ENCODE data around the gene JOSD1. TPM values are rescaled to one million over a fixed set of nuclear protein-coding genes. Genes with fewer than 3 reads are reported as not detected.

Gene JOSD1
- total and polyA plus RNA-seq, 2 donors (not counting 1 experiment from before 2014, with no cell fraction given): 40.5 to 59.1 TPM

- H3K27ac ChIP-seq (ENCODE audit: insufficient read depth, low read length): no peak overlapping the region
- H3K79me2 ChIP-seq (ENCODE audit: control insufficient read depth, insufficient read depth, low read length): peaks cover 75% of the 10 kb centered on the region
- peaks cover 2% of the 10 kb centered on the region for H3K36me3 ChIP-seq (ENCODE audit: control insufficient read depth, insufficient read depth, low read length)
- H2AFZ ChIP-seq (ENCODE audit: low read length): no peak overlapping the region
- H3K27me3 ChIP-seq (ENCODE audit: control insufficient read depth, insufficient read depth, low read length): no peaks in the 10 kb centered on the region
- H3K4me1 ChIP-seq (ENCODE audit: control insufficient read depth, extremely low read depth, insufficient read depth, low read length): peaks cover 7% of the 10 kb centered on the region
- H3K9ac ChIP-seq (ENCODE audit: insufficient read depth, low read length): no peak overlapping the region
- no peak overlapping the region for H3K4me2 ChIP-seq (ENCODE audit: extremely low read depth, insufficient read depth, low read length)
- no peak for TF ChIP-seq CTCF (conservative IDR thresholded peaks at IDR 0.05 in 1 of 2, IDR thresholded peaks at IDR 0.05 in 1 of 2; ENCODE audit: low read depth in 1 of 2, low read length in 2 of 2)
- no peak for TF ChIP-seq EZH2 (IDR thresholded peaks at IDR 0.05; ENCODE audit: low read length, missing control alignments)
- no peak overlapping the region for H3K4me3 ChIP-seq (replicated peaks in 1 of 4; ENCODE audit: control extremely low read depth in 1 of 4, insufficient read depth in 1 of 4, low read depth in 3 of 4, low read length in 4 of 4)
- H3K9me3 ChIP-seq (ENCODE audit: control insufficient read depth, insufficient read depth, low read depth, low read length): no peaks in the 10 kb centered on the region
- H4K20me1 ChIP-seq (ENCODE audit: control insufficient read depth, extremely low read depth, insufficient read depth, low read length): no peaks in the 10 kb centered on the region
- no peak for DNase-seq (ENCODE audit: low read depth in 2 of 2)
These were observed 8.6 kb upstream of the JOSD1 start for GRCh38 chr22:38709306-38709705.

- no peak overlapping the region for H3K4me2 ChIP-seq (ENCODE audit: extremely low read depth, insufficient read depth, low read length)
These were observed 7.2 kb upstream of the JOSD1 start for GRCh38 chr22:38707984-38708383.

GRCh38 chr22:38707346-38707745, 6.6 kb upstream of the JOSD1 start:
- no peaks in the 10 kb centered on the region for H4K20me1 ChIP-seq (ENCODE audit: control insufficient read depth, extremely low read depth, insufficient read depth, low read length)

More at GRCh38 chr22:38707984-38708383, 7.2 kb upstream of the JOSD1 start:
- no peak for TF ChIP-seq CTCF (conservative IDR thresholded peaks at IDR 0.05 in 1 of 2, IDR thresholded peaks at IDR 0.05 in 1 of 2; ENCODE audit: low read depth in 1 of 2, low read length in 2 of 2)
- TF ChIP-seq EZH2 (IDR thresholded peaks at IDR 0.05; ENCODE audit: low read length, missing control alignments): no peak
- peaks cover 64% of the 10 kb centered on the region for H3K79me2 ChIP-seq (ENCODE audit: control insufficient read depth, insufficient read depth, low read length)
- H2AFZ ChIP-seq (ENCODE audit: low read length): no peak overlapping the region
- no peak overlapping the region for H3K27ac ChIP-seq (ENCODE audit: insufficient read depth, low read length)
- DNase-seq (ENCODE audit: low read depth in 2 of 2): no peak
- no peaks in the 10 kb centered on the region for H4K20me1 ChIP-seq (ENCODE audit: control insufficient read depth, extremely low read depth, insufficient read depth, low read length)
- no peaks in the 10 kb centered on the region for H3K9me3 ChIP-seq (ENCODE audit: control insufficient read depth, insufficient read depth, low read depth, low read length)
- peaks cover 1% of the 10 kb centered on the region for H3K36me3 ChIP-seq (ENCODE audit: control insufficient read depth, insufficient read depth, low read length)
- H3K4me3 ChIP-seq (replicated peaks in 1 of 4; ENCODE audit: control extremely low read depth in 1 of 4, insufficient read depth in 1 of 4, low read depth in 3 of 4, low read length in 4 of 4): peak overlapping the region in 2 of 4 experiments; percentile 64 to 96
- H3K4me1 ChIP-seq (ENCODE audit: control insufficient read depth, extremely low read depth, insufficient read depth, low read length): peaks cover 7% of the 10 kb centered on the region
- no peak overlapping the region for H3K9ac ChIP-seq (ENCODE audit: insufficient read depth, low read length)
- H3K27me3 ChIP-seq (ENCODE audit: control insufficient read depth, insufficient read depth, low read length): no peaks in the 10 kb centered on the region

More at GRCh38 chr22:38707346-38707745, 6.6 kb upstream of the JOSD1 start:
- Histone ChIP-seq H3K79me2 (ENCODE audit: control insufficient read depth, insufficient read depth, low read length) (peaks cover 58% of the 10 kb centered on the region), H3K27ac (ENCODE audit: insufficient read depth, low read length) (peak overlapping the region; percentile 95), H3K36me3 (ENCODE audit: control insufficient read depth, insufficient read depth, low read length) (no peaks in the 10 kb centered on the region), H3K27me3 (ENCODE audit: control insufficient read depth, insufficient read depth, low read length) (no peaks in the 10 kb centered on the region), H2AFZ (ENCODE audit: low read length) (no peak overlapping the region), H3K4me2 (ENCODE audit: extremely low read depth, insufficient read depth, low read length) (peak overlapping the region; percentile 79), H3K4me3 (replicated peaks in 1 of 4; ENCODE audit: control extremely low read depth in 1 of 4, insufficient read depth in 1 of 4, low read depth in 3 of 4, low read length in 4 of 4) (peak overlapping the region; percentile 64 to 96 (median 85)), H3K4me1 (ENCODE audit: control insufficient read depth, extremely low read depth, insufficient read depth, low read length) (peaks cover 7% of the 10 kb centered on the region), H3K9ac (ENCODE audit: insufficient read depth, low read length) (no peak overlapping the region), H3K9me3 (ENCODE audit: control insufficient read depth, insufficient read depth, low read depth, low read length) (no peaks in the 10 kb centered on the region)
- TF ChIP-seq EZH2 (IDR thresholded peaks at IDR 0.05; ENCODE audit: low read length, missing control alignments): no peak
- TF ChIP-seq CTCF (conservative IDR thresholded peaks at IDR 0.05 in 1 of 2, IDR thresholded peaks at IDR 0.05 in 1 of 2; ENCODE audit: low read depth in 1 of 2, low read length in 2 of 2): no peak
- peak; percentile 22 to 53 for DNase-seq (ENCODE audit: low read depth in 2 of 2)
